Stimulated activated CD8-positive, alpha-beta memory T cell treated with anti-CD3 and anti-CD28 coated beads, Interleukin-12 subunit alpha, Interleukin-12 subunit beta, amount 100 ng/mL, for 1 hour (primary cell): ENCODE measurements around the gene ZNF775.
A peak's percentile ranks its signal among the peaks of the same experiment; 100 is the strongest.

Source experiments
- DNase-seq: peaks from one replicate; pipeline ENCODE4 v3.0.0-alpha.2; 2020; ENCODE audit warnings: low read depth

ZNF775 gene

GRCh38 chr7:150346922-150347321, 32.2 kb upstream of the ZNF775 start:
- DNase-seq: no peak

- DNase-seq: no peak
These were observed 27.4 kb upstream of the ZNF775 start for GRCh38 chr7:150351587-150352194.

- no peak for DNase-seq
These were observed 23.5 kb upstream of the ZNF775 start for GRCh38 chr7:150355666-150356059.

- no peak for DNase-seq
These were observed 22.7 kb upstream of the ZNF775 start for GRCh38 chr7:150356265-150356897.

- DNase-seq: peak; percentile 47
These were observed 21.9 kb upstream of the ZNF775 start for GRCh38 chr7:150357270-150357669.

GRCh38 chr7:150357771-150358427, 21.2 kb upstream of the ZNF775 start:
- no peak for DNase-seq

GRCh38 chr7:150358433-150358832, 20.7 kb upstream of the ZNF775 start:
- no peak for DNase-seq

- DNase-seq: no peak
These were observed 20.0 kb upstream of the ZNF775 start for GRCh38 chr7:150358988-150359621.

- no peak for DNase-seq
These were observed 19.3 kb upstream of the ZNF775 start for GRCh38 chr7:150359622-150360362.

GRCh38 chr7:150360363-150361058, 18.6 kb upstream of the ZNF775 start:
- DNase-seq: no peak

- no peak for DNase-seq
These were observed 17.7 kb upstream of the ZNF775 start for GRCh38 chr7:150361402-150361801.

GRCh38 chr7:150361807-150362621, 17.1 kb upstream of the ZNF775 start:
- DNase-seq: no peak

- no peak for DNase-seq
These were observed 15.8 kb upstream of the ZNF775 start for GRCh38 chr7:150363370-150363769.

GRCh38 chr7:150363872-150364271, 15.3 kb upstream of the ZNF775 start:
- no peak for DNase-seq

GRCh38 chr7:150365194-150365593, 13.9 kb upstream of the ZNF775 start:
- no peak for DNase-seq

- no peak for DNase-seq
These were observed 13.3 kb upstream of the ZNF775 start for GRCh38 chr7:150365673-150366398.

- no peak for DNase-seq
These were observed 11.4 kb upstream of the ZNF775 start for GRCh38 chr7:150367677-150368095.

GRCh38 chr7:150368096-150368883, 10.8 kb upstream of the ZNF775 start, which contains the start of gene REPIN1:
Gene REPIN1, plus strand, starts transcription at chr7:150368822. Its CDS starts 890 bp downstream, at chr7:150369712.
- peak; percentile 59 for DNase-seq
